SU-DHL-6 (cell line): ENCODE measurements around the gene AAR2.

Source experiments
- H2AFZ ChIP-seq: fragments of 200-600 bp; sonication (generic); 2 replicates; pipeline ENCODE4 v1.6.1; 2014; ENCODE audit warnings: low read depth, mild to moderate bottlenecking, moderate library complexity, mixed read lengths, antibody characterized with exemption, low read length; ENCODE audit not compliant: severe bottlenecking
- H3F3A ChIP-seq: fragments of 200-600 bp; shearing (Covaris generic); 2 replicates; pipeline ENCODE4 v1.6.0; 2016; ENCODE audit warnings: antibody characterized with exemption, mild to moderate bottlenecking; ENCODE audit not compliant: insufficient read depth
- H3K27ac ChIP-seq: fragments of 200-600 bp; sonication (generic); 2 replicates; pipeline ENCODE4 v1.5.1; 2016; ENCODE audit warnings: low read depth, mild to moderate bottlenecking, low read length, moderate library complexity, mixed read lengths
- H3K27me3 ChIP-seq: fragments of 200-600 bp; sonication (generic), shearing (Covaris generic); 2 replicates; pipeline ENCODE4 v1.6.0; 2014; ENCODE audit warnings: mild to moderate bottlenecking, low read length
- H3K36me3 ChIP-seq: fragments of 200-600 bp; sonication (generic); 2 replicates; pipeline ENCODE4 v1.6.1; 2014; ENCODE audit warnings: mild to moderate bottlenecking, low read length, mixed read lengths
- H3K4me2 ChIP-seq: fragments of 300-600, 200-600 bp; shearing (Covaris generic), sonication (generic); 2 replicates; pipeline ENCODE4 v1.6.0; 2014; ENCODE audit warnings: low read length, low read depth, mild to moderate bottlenecking; ENCODE audit not compliant: poor library complexity, severe bottlenecking
- H3K4me3 ChIP-seq: fragments of 200-600 bp; sonication (generic); 2 replicates; pipeline ENCODE4 v1.5.1; 2014; ENCODE audit warnings: antibody characterized with exemption, low read length, mild to moderate bottlenecking, mixed read lengths; ENCODE audit not compliant: insufficient read depth, poor library complexity, severe bottlenecking
- H3K79me2 ChIP-seq: fragments of 200-600 bp; sonication (generic); 2 replicates; pipeline ENCODE4 v1.6.1; 2014; ENCODE audit warnings: mild to moderate bottlenecking, low read length, moderate library complexity; ENCODE audit not compliant: insufficient read depth
- H3K9ac ChIP-seq: fragments of 200-600 bp; sonication (generic); 2 replicates; pipeline ENCODE4 v1.7.0; 2014; ENCODE audit warnings: mild to moderate bottlenecking, low read length
- H3K9me2 ChIP-seq: fragments of 200-600 bp; sonication (generic); replicated peaks from 2 replicates; pipeline ENCODE4 v1.6.1; 2014; ENCODE audit warnings: low read length; ENCODE audit not compliant: insufficient read depth
- H3K9me3 ChIP-seq: fragments of 200-600 bp; sonication (generic); 2 replicates; pipeline ENCODE4 v1.6.1; 2014; ENCODE audit warnings: low read length, mixed read lengths; ENCODE audit not compliant: insufficient read depth
- H4K20me1 ChIP-seq: fragments of 200-600 bp; sonication (generic); 2 replicates; pipeline ENCODE4 v1.6.1; 2014; ENCODE audit warnings: low read depth, mild to moderate bottlenecking, antibody characterized with exemption, low read length, moderate library complexity, mixed read lengths
- EZH2phosphoT487 ChIP-seq: fragments of 200-600 bp; sonication (generic), shearing (Covaris generic); conservative IDR thresholded peaks from 2 replicates; pipeline ENCODE4 v1.6.1; 2018; ENCODE audit warnings: mild to moderate bottlenecking, antibody characterized with exemption, low read length, moderate library complexity, mixed read lengths
- TF ChIP-seq, protein P1 (sequence below): fragments of 200-600 bp; sonication (generic); IDR thresholded peaks from one replicate; pipeline ENCODE4 v1.5.1; 2017; ENCODE audit warnings: antibody characterized with exemption, mild to moderate bottlenecking, low read length, moderate library complexity; ENCODE audit not compliant: insufficient read depth, poor library complexity, severe bottlenecking

The AAR2 gene

DNA sequence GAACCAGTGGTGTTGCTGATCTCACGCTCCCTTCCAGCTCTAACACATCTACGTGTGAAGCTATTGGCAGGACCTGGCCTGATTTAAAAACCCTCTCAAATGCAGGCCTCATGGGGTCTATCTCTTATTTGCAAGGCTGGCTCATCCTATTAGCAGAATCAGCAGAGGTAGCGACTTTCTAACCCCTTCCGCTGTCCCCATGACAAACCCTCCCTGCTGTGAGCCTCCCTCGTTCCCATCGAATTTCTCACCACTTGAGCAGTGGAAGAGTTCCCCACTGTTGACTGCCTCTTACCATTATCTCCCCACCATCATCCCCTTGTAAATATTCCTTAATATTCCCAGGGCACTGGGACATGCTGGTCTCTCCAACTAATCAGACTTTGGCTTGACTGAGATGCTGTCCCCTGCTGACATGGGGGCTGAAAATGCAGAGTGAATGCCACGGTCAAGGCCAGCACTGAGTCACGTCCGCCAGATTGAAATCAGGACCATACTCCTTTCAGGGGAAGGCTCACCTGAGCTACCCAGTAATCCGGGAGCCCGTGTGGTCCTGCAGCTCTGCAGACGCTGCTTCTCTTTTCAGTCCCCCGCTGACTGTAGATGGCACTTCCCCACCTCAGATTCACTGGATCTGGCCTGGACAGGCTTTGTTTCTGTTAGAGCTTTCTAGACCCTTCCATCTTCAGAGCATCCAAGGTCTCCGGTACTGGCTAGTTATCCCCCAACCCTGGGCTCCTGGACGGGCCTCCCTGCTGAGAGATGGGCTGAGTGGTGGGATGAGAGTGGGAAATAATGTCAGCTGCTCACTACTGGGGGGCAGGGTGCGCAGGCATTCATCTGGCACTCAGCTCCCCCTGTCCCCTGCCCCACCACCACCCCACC is 23.1 kb downstream of the AAR2 start:
- Histone ChIP-seq H3K9ac (no peak overlapping the region), H2AFZ (no peak overlapping the region), H3K27ac (no peak overlapping the region)

DNA sequence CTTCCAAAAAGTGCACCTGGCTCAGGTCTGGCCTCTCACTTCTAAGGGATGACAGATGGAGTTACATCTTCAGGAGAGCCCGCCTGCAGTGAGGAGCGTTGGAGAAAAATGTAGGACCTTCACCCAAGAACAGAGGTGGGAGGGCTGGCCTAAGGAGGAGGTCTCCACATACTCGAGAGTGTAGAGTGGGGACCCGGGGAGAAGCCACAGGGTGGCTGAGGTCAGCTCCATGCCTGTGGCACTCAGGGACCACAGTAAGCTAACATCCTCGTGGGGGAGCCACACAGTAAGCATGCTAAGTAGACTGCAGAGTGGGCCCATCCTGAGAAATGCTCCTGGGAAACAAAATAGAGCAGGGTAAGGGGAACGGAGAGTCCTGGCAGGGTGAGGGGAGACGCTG is 24.0 kb downstream of the AAR2 start:
- H3K27ac ChIP-seq: no peak overlapping the region
- H3K9me2 ChIP-seq: no peaks in the 10 kb centered on the region
- no peaks in the 10 kb centered on the region for H3K9me3 ChIP-seq
- no peaks in the 10 kb centered on the region for H3F3A ChIP-seq
- H3K9ac ChIP-seq: no peak overlapping the region
- H3K4me3 ChIP-seq: no peak overlapping the region
- no peaks in the 10 kb centered on the region for H4K20me1 ChIP-seq
- no peak overlapping the region for H2AFZ ChIP-seq
- no peak overlapping the region for H3K4me2 ChIP-seq
- TF ChIP-seq, protein P1, sequence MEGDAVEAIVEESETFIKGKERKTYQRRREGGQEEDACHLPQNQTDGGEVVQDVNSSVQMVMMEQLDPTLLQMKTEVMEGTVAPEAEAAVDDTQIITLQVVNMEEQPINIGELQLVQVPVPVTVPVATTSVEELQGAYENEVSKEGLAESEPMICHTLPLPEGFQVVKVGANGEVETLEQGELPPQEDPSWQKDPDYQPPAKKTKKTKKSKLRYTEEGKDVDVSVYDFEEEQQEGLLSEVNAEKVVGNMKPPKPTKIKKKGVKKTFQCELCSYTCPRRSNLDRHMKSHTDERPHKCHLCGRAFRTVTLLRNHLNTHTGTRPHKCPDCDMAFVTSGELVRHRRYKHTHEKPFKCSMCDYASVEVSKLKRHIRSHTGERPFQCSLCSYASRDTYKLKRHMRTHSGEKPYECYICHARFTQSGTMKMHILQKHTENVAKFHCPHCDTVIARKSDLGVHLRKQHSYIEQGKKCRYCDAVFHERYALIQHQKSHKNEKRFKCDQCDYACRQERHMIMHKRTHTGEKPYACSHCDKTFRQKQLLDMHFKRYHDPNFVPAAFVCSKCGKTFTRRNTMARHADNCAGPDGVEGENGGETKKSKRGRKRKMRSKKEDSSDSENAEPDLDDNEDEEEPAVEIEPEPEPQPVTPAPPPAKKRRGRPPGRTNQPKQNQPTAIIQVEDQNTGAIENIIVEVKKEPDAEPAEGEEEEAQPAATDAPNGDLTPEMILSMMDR: no peak
- TF ChIP-seq EZH2phosphoT487: no peak
- no peaks in the 10 kb centered on the region for H3K27me3 ChIP-seq
- H3K36me3 ChIP-seq: no peaks in the 10 kb centered on the region
- H3K79me2 ChIP-seq: no peaks in the 10 kb centered on the region

More for the DNA sequence above, 23.1 kb downstream of the AAR2 start:
- TF ChIP-seq EZH2phosphoT487: no peak
- TF ChIP-seq, protein P1: no peak
- Histone ChIP-seq H3K36me3 (no peaks in the 10 kb centered on the region), H3K9me2 (no peaks in the 10 kb centered on the region), H3K9me3 (no peaks in the 10 kb centered on the region), H3K27me3 (no peaks in the 10 kb centered on the region), H4K20me1 (no peaks in the 10 kb centered on the region), H3K4me2 (no peak overlapping the region), H3K79me2 (no peaks in the 10 kb centered on the region), H3F3A (no peaks in the 10 kb centered on the region), H3K4me3 (no peak overlapping the region)

DNA sequence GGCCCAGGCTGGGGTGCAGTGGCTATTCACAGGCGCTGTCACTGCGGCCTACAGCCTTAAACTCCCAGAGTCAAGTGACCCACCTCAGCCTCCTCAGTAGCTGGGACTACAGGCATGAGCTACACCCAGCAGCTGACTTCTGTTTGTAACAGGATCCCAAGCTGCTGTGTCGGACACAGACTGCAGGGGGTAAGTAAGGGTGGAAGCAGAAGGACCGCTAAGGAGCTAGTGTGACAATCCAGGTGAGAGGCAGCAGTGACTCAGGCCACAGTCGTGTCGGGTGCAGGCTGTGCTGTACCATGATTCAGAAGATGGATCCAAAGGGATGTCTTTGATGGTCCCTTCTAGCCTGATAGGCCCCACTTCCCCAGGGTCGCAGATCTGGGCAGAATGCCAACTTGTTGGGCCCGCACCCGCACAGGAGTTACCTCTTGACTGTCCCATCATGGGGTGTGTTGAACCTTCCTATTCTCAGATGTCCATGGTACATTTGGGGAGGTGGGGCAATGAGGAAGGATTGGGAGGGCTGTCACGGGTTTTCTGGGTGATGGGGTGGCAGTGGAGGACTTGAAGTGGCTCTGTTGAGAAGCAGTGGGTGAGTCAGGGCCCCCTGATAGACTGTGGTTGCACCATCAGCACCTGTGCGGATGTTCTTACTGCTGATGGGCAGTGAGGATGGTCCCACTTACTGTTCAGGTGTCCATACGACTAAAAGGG is 25.3 kb downstream of the AAR2 start:
- H3K27me3 ChIP-seq: no peaks in the 10 kb centered on the region
- H3K9ac ChIP-seq: no peak overlapping the region
- H3K9me2 ChIP-seq: no peaks in the 10 kb centered on the region
- no peak overlapping the region for H2AFZ ChIP-seq
- H3K36me3 ChIP-seq: no peaks in the 10 kb centered on the region
- no peaks in the 10 kb centered on the region for H4K20me1 ChIP-seq
- H3K4me2 ChIP-seq: no peak overlapping the region
- no peak overlapping the region for H3K27ac ChIP-seq
- H3K79me2 ChIP-seq: no peaks in the 10 kb centered on the region
- TF ChIP-seq EZH2phosphoT487: no peak
- TF ChIP-seq, protein P1: no peak
- H3K4me3 ChIP-seq: no peak overlapping the region
- H3K9me3 ChIP-seq: no peaks in the 10 kb centered on the region
- no peaks in the 10 kb centered on the region for H3F3A ChIP-seq
